ENCODE results near the gene CACNA1G.

The CACNA1G gene

DNA sequence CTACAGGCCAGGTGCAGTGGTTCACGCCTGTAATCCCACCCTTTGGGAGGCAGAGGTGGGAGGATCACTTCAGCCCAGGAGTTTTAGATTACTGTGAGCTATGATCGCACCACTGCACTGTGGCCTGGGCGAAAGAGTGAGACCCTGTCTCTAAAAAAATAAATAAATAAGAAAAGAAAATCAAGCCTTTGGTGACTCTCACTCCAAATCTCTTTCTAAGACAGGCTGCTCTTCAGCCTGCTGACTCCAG lies 75.1 kb downstream of the CACNA1G start:
- no peak for DNase-seq

DNA sequence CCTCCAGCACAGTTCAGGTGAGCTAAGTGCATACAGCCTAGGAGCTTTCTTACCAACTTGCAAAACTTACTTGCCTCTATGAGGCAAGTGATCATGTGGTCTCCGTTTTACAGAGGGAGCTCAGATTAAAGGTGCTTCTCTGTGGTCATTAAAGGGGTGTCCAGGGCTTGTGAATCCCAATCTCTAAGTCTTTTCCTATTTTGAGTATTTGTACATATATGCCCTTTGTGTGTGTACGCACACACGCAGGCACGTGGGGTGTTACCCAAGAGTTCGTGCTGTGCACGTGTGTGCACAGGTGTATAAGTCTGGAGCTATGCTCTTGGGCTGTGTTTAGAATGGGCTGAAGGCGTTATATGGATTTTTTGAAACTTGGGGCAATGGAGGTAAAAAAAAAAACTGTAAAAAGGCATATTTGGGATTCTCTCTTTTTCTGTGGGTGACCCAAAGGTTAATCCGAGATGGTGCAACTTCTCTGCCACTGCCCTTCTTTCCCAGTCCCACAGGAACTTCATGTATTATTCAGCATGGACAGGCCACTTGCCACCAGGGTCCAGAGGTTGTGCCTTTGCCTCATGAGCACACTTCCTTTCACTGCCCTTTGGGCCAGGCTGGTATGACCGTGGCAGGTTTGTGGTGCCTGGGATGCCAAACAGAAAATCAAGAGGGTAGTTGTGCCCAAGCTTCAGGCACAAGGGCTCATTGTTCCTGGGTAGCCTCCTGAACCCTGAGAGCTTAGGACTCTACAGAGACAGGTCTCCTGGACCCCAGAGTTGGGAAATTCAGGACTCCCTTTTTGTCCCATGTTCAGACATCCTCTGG lies 75.7 kb downstream of the CACNA1G start:
- DNase-seq = no peak

DNA sequence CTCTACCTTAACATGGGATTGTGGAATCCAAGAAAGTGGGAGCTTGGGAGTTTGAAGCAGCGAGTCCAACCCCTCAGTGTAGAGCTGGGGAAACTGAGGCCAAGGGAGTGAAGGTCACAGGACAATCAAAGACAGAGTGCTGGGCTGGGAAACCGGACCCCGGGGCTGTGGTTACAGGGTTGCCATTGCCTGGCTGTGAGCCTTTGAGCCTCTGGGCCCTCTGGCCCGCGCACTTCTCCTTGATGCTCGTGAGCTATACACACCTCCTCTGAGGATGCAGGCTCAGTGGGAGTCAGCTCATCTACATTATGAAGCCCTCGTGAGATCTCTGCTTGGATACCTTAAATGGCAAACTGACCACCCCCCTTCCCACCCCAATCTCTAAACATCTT lies 76.3 kb downstream of the CACNA1G start:
- no peak for DNase-seq

DNA sequence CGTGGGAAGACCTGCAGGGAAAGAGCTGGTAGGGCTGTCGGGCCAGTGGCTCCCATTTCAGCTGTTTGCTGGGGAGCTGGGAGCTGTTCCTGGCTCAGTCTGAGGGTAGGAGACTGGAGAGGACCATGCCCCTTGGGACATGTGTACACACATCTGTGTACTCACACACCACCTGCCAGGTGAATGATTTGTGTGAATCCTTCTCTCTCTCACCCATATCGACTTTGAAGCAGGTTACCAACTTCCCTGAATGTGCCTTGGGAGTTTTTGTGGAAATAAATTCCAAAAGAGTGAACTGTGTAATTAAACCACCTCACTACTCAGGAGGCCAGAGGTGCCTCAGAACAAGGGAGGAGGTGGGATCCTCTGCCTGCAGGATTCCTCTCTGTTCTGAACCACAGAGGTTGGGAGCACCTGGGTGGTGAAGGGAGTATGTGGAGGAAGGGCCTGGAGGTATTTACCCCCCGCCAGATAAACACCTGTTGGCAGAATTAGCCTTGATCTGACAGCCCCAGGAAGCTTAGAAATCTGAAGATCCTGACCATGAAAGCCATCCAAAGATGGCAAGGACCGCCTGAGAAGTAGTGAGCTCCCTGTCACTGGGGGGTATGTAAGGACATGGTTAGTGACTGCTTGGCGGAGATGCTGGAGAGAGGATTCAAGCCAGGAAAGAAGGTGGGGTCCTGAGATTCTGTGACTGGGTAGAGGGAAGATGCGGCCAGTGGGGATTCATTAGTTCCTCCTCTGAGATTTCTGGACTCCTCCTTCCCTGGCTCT lies 77.5 kb downstream of the CACNA1G start:
- no peak for DNase-seq

DNA sequence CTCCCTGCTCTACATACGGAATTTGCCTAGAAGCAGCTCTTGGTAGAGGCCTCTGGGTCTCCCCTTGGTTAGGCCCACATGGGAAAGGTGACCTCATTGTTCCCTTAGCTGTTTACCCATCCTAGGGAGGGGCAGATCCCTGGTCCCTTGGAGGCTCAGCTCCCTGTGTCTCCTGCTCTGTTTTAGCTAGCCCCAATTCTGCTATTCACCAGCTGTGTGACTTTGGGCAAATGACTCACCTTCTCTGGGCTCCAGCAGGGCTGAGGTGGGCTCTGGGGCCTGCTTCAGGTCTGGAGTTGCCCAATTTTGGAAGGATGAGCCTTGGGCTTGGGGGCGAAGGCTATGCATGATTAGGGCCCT lies 78.1 kb downstream of the CACNA1G start:
- no peak for DNase-seq

- no peak for DNase-seq
Measured at GRCh38 chr17:50638966-50639713, 78.6 kb downstream of the CACNA1G start.

DNA sequence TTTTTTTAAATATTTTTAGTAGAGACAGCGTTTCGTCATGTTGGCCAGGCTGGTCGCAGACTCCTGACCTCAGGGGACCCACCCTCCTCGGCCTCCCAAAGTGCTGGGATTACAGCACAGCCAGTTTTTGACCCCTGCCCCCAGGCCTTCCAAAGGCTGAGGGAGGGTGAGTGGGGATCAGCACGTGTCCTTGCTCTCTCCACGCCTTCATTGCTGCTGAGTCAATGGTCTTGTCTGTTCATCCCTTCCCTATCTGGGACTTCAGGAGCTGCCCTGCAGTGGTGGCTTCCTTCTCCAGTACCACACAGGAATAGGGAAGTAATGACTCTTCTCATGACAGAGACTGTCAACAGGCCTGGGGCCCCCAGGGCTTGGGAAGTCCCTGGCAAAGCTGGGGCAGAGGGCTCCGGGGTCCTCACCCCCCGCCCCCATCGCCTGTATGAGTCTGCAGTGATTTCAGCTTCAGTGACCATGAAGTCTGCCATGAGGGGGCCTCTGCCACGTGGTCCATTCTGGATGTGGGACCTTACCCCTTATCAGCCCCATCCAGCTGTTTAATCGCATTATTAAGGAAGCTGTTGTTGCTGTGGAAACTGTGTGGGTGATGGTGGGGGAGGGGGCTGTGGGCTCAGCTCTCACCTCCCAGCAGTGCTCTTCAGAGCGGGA lies 80.3 kb downstream of the CACNA1G start:
- DNase-seq = no peak

DNA sequence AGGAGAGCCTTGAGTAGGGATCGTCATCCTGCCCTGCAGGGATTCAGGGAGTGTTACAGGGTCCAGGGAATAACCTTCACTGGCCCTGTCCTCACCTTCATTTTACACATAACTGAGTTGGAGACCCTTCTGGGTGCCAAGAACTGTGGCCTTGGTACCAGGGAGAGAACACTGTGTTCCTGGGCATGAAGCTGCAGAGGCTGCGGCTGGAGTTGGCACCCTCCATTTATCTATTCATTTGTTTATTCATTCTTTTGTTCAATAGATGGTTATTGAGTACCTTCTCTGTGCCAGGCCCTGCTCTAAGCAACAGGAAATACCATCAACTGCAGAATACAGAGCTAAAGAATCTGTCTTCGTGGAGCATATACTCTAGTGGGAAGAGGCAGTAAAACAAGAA lies 80.8 kb downstream of the CACNA1G start:
- DNase-seq = no peak

DNA sequence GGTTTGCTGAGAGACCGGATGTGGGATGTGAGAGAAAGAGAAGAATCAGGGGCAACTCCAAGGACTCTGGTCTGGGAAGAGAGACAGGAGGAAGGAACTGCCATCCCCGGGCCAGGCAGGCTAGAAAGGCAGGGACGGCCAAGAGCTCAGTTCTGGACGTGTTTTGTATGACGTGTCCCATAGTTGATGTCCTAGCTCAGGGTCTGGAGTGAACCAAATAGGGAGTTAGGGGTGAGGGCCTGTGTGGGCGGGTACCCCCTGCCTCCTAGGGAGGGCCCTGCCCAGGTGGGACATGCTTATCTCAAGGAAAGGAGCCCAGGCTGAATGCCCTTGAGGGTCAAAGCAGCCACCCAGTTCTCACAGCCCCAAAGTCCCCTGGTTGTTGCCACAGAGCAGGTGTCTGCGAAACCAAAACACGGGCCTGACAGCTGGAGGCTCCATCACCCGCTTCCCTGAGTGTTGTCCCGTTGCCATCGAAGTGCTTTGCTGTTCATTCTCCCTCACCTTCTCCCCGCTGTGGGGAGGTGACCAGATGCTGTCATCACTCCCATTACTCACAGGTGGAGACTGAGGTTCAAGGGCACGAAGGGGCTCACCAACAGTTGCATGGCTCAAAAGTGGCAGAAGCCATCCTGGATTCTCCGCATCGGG lies 81.7 kb downstream of the CACNA1G start:
- DNase-seq = no peak

DNA sequence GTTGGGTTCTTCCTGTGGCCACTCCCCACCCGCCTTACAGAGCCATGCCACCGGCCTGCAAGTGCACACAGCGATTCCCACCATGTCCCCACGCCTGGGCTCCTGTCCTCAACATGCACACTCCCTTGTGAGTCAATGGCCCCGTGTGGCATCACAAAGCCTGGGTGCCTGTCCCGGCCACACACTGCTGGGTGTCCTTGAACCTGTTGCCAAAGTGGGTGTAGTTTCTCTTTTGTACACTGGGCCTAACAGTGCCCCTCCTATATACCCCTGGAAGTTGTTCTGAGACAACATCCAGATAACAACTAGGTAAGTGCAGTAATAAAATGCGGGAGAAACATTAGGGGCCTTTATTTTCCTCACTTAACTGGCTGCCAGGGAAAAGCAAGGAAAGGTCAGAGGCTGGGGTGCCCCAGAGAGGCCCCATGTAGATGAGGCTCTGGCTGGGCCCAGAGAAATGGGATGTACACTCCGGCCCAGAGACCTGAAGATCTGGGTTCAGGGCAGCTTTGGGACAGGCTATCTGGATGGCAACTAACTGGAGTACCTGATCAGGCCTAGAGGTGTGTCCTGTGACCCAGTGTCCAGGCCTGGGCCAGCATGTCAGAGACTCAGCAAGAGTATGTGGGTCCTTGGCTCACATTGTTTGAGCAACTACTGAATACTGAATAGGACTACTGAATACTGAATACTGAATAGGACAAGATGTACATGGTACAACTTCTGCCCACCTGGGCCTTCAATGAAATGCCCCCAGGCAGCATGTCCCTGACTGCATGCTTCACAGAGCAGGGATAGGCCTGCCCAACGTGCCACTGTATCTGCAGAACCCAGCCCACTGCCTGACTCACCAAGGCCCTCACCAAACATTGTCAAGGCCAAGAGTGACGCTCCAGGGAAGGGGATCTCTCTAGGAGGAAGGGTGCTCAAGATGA lies 82.5 kb downstream of the CACNA1G start:
- DNase-seq = no peak

GRCh38 chr17:50645748-50646682 lies 85.5 kb downstream of the CACNA1G start:
- no peak for DNase-seq

DNA sequence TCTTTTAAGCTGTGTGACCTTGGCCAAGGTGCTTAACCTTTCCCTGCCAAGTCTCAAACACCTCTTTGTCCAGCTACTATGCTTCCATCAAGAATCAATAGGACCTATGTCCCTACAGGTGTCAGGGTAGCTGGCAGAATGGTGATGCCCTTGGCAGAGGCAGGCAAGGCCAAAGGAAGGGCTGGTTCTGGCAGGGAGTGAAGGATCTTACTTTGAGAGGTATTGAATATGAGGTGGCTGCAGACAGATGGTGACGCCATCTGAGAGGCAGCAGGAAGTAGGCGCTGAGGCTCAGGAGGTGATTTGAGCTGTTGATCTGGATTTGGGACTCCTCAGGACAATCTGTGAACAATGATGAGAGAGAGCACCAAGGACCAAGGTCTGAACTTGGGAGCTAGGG lies 86.7 kb downstream of the CACNA1G start:
- DNase-seq = no peak

DNA sequence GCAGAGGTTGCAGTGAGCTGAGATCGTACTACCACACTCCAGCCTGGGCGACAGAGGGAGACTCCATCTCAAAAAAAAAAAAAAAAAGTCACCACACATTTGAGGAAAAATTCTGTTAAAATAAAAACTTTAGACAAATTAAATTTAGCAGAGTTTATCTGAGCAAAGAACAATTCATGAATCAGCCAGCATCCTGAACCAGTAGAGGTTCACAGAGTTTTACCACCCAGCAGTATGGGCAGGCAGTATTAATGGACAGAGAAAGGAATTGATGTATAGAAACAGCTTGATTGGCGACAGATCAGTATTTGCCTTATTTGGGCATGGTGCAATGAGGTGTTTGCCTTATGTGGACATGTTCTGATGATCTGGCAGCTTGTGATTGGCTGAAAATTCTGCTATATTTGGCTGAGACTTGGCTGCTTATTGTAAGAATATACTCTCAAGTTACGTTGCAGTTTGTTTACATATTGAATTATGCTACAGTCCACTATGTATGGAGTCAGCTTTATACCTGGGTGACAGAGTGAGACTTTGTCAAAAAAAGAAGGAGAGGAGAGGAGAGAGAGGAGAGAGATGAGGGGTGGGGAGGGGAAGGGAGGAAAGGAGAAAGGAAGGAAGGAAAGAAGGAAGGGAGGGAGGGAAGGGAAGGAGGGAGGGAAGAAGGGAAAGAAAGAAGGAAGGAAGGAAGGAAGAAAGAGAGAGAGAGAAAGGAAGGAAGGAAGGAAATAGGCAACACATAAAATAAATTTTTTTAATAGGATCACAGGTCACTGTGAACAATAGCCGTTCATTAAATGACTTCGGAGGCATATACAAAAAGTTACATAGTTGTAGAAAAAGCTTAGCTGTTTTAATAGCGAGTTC lies 88.8 kb downstream of the CACNA1G start:
- DNase-seq = no peak

DNA sequence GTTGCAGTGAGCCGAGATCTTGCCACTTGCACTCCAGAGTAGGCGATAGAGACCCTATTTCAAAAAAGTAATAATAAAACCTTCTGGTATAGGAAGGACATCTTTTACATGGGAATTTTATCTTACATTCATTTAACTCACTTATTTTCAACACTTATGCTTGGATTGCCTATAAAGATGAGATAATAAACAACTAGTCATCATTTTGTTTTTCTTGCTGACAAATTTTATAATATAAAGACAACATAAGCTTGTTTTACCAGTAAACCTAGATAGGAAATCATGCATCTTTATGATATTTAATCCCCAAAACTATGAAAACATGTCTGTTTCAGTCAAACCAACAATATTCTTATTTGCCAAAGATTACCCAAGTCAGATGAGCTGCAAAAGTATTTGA lies 91.1 kb downstream of the CACNA1G start:
- no peak for DNase-seq

GRCh38 chr17:50653738-50654137 lies 93.2 kb downstream of the CACNA1G start:
- DNase-seq = no peak

DNA sequence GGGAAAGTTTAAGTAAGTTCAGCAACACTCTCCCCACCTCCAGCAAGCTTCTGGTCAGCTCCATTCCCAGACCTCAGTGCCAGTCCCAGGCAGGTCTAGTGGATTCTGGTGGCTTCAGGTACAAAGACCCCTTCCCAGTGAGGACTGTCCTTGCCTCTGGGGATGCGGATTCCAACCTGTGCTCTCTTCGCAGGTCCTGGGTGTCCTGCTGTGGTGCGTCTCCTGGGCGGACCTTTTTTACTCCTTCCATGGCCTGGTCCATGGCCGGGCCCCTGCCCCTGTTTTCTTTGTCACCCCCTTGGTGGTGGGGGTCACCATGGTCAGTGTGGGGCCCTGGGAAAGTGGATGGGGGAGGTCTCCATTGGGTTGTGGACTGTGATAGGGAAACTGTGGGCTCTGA lies 96.0 kb downstream of the CACNA1G start:
- no peak for DNase-seq

DNA sequence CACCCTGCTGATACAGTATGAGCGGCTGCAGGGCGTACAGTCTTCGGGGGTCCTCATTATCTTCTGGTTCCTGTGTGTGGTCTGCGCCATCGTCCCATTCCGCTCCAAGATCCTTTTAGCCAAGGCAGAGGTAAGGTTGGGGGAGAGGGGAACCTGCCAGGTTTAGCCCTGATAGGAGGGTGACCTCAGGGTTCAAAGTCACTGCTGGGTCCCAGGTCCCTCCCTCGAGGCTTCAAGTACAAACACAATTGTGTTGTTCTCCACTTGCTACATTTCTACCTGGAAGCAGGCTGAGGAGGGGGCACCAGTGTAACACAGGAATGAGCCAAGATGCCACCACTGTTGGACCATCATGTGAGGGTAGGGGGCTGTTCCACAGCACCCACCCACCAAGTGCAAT lies 96.5 kb downstream of the CACNA1G start:
- no peak for DNase-seq

DNA sequence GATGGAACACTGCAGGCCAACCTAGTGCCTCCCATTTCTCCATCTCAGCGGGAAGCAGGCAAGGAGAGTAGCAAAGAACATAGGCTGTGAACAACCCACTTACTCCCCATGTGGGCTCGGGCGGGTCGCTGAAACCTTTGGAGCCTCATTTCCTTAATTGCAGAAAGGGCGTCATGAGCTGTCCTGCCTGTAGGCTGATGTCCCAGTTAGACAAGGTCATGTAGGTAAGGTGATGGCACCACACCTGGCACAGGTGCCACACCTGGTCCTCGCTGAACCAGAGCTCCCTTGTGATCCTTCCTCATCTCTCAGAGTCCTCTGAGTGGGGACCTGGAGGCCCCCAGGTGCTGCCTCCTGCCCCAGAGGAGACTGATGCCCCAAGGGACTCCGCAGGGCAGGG lies 97.1 kb downstream of the CACNA1G start:
- DNase-seq = no peak

GRCh38 chr17:50658616-50659015 lies 98.1 kb downstream of the CACNA1G start:
- DNase-seq = no peak

GRCh38 chr17:50659179-50659578 lies 98.7 kb downstream of the CACNA1G start:
- no peak for DNase-seq

All from activated CD4-positive, alpha-beta T cell treated with anti-CD3 and anti-CD28 coated beads, Interleukin-2, amount 50 U/mL, for 4 hours (primary cell).